ENCODE results near the gene CD58.

Gene CD58

DNA sequence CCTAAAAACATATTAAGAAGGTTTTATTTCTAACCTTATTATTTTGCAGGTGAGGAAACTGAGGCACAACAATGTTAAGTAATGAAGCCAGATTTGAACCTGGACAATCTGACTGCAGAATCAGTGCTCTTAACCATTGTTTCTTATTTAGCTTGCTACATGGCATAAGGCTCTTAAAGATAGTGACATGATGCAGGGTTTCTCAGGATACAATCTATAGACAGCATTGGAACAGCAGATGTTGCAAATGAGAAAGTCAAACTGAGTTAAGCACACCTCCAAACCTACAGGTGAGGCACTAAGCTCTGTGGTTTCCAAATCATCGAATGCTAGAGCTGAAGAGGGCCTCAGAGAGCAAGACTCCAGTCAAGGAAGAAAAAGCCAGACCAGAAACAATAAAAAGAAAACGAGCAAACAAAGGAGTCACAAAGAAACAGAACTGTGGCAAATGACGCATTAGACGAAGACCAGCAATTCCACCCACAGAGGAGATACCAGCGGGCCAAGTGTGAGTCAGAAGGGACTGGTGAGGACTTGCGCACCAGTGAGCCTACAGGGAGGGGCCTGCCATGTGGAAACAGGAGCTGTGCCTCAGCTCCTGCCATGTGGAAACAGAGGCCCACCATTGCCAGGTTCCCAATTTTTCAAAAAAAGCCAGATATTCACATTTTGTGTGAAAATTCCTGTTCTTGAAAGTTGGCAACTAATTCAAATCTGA is 14.4 kb downstream of the CD58 start:
- DNase-seq (ENCODE audit: low read depth) = peak; percentile 73
- no peak overlapping the region for H3K4me3 ChIP-seq (ENCODE audit: low read depth, low read length)
- TF ChIP-seq MYC (IDR thresholded peaks at IDR 0.05; ENCODE audit: low read depth, low read length) = peak; percentile 84
- no peak for TF ChIP-seq POLR2A (IDR thresholded peaks at IDR 0.05; ENCODE audit: extremely low read depth, insufficient read length)
- TF ChIP-seq, protein P1, sequence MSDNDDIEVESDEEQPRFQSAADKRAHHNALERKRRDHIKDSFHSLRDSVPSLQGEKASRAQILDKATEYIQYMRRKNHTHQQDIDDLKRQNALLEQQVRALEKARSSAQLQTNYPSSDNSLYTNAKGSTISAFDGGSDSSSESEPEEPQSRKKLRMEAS (IDR thresholded peaks at IDR 0.05; ENCODE audit: low read depth, low read length) = peak; percentile 64; the same call in 1 of the 2 replicates
- TF ChIP-seq, protein P2, sequence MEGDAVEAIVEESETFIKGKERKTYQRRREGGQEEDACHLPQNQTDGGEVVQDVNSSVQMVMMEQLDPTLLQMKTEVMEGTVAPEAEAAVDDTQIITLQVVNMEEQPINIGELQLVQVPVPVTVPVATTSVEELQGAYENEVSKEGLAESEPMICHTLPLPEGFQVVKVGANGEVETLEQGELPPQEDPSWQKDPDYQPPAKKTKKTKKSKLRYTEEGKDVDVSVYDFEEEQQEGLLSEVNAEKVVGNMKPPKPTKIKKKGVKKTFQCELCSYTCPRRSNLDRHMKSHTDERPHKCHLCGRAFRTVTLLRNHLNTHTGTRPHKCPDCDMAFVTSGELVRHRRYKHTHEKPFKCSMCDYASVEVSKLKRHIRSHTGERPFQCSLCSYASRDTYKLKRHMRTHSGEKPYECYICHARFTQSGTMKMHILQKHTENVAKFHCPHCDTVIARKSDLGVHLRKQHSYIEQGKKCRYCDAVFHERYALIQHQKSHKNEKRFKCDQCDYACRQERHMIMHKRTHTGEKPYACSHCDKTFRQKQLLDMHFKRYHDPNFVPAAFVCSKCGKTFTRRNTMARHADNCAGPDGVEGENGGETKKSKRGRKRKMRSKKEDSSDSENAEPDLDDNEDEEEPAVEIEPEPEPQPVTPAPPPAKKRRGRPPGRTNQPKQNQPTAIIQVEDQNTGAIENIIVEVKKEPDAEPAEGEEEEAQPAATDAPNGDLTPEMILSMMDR (IDR thresholded peaks at IDR 0.05; ENCODE audit: low read depth, low read length) = no peak

DNA sequence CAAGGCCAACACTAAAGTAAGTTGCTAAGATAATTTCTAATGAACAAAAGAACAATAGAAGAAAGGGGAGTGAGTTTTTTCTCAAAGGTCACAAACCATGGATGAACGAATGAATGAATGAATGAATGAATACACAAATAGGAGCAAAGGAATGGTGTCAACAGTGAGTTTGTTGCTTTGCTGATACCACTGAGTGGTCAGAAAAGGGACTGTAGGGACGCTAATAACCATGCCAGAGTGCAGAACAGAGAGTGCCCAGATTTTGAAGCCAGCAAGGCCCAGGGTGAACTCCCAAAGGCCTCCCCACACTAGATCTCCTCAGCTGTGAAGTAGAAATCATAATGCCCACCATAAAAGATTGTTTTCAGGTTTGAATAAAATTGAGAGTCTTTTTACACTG is 15.9 kb downstream of the CD58 start:
- no peak overlapping the region for H3K4me3 ChIP-seq (ENCODE audit: low read depth, low read length)
- no peak for DNase-seq (ENCODE audit: low read depth)
- TF ChIP-seq, protein P2 (IDR thresholded peaks at IDR 0.05; ENCODE audit: low read depth, low read length) = no peak
- TF ChIP-seq POLR2A (IDR thresholded peaks at IDR 0.05; ENCODE audit: extremely low read depth, insufficient read length) (no peak), MYC (IDR thresholded peaks at IDR 0.05; ENCODE audit: low read depth, low read length) (no peak)
- TF ChIP-seq, protein P1 (IDR thresholded peaks at IDR 0.05; ENCODE audit: low read depth, low read length) = no peak

DNA sequence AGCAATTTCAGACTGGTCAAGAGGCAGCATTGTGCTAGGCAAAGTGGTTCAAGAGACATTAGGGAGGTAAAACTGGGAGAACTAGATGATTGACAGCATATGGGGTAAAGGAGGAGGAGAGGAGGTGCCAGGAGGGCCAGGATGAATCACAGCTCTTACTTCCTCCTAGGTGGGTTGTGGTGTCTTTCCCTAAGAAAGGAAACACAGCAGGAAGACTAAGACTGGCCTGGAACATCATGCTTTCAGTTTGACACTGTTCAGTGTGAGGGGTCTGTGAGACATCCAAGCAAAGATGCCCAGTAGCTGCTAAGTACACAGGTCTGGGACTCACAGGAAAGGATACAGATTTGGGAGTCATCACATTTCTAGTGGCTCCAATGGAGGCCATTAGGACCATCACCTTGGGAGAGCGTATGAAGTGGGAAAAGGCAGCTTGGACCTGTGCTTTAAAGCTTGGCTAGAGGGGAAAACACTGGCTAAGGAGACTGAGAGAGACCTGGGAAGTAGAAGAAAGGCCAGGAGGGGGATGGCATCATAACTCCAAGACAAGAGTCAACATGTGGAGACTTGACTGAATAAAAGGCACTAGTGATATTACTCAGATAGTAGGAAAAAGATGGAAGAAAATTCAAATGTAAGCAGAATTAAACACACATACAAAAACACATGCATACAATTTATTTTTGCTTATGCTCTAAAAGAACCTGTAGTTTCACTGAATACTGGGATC is 17.3 kb downstream of the CD58 start:
- no peak for DNase-seq (ENCODE audit: low read depth)
- TF ChIP-seq, protein P1 (IDR thresholded peaks at IDR 0.05; ENCODE audit: low read depth, low read length) = no peak
- TF ChIP-seq POLR2A (IDR thresholded peaks at IDR 0.05; ENCODE audit: extremely low read depth, insufficient read length) = no peak
- TF ChIP-seq MYC (IDR thresholded peaks at IDR 0.05; ENCODE audit: low read depth, low read length) = no peak
- TF ChIP-seq, protein P2 (IDR thresholded peaks at IDR 0.05; ENCODE audit: low read depth, low read length) = no peak
- H3K4me3 ChIP-seq (ENCODE audit: low read depth, low read length) = no peak overlapping the region

DNA sequence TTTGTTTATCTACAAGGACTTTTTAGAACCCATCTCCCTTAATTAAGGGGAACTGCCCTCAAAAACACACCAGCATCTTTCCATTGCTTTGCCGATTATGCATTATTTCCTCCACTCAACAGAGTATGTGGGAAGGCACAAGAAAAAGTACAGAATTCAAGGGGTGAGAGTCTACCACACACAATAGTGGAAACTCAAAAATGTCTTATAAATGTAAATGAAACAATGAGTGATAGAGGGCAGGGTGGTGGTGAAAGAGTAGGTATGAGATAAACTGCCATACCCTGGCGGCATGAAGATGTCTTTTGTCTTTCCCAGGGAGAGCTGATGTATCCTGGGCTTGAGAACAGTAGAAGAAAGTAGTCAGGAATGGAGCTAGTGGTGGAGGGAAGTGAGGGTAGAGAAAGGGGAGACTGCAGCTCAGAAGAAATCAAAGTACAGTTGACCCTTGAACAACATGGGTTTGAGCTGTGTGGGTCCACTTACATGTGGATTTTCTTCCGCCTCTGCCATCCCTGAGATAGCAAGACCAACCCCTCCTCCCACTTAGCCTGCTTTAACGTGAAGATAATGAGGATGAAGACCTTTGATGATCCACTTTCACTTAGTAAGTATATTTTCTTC is 24.4 kb downstream of the CD58 start:
- TF ChIP-seq POLR2A (IDR thresholded peaks at IDR 0.05; ENCODE audit: extremely low read depth, insufficient read length) (no peak), MYC (IDR thresholded peaks at IDR 0.05; ENCODE audit: low read depth, low read length) (no peak)
- TF ChIP-seq, protein P2 (IDR thresholded peaks at IDR 0.05; ENCODE audit: low read depth, low read length) = no peak
- TF ChIP-seq, protein P1 (IDR thresholded peaks at IDR 0.05; ENCODE audit: low read depth, low read length) = no peak
- no peak for DNase-seq (ENCODE audit: low read depth)
- no peak overlapping the region for H3K4me3 ChIP-seq (ENCODE audit: low read depth, low read length)

DNA sequence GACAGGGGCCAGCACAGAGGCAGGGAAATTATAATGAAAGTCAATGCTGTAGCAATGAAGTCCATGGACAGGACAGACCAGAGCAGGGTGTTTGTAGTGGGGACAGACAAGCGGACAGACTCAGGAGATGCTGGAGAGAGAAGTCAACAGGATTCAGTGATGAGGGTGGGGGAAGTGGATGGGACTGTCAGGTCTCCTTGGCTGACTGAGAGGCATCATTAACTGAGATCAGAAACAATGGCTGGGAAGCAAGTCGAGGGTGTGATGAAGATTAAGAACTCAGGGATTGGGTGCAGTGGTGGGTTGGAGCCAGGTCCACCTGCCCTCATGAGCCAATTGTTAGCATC is 25.5 kb downstream of the CD58 start:
- H3K4me3 ChIP-seq (ENCODE audit: low read depth, low read length) = no peak overlapping the region
- TF ChIP-seq, protein P2 (IDR thresholded peaks at IDR 0.05; ENCODE audit: low read depth, low read length) = no peak
- TF ChIP-seq MYC (IDR thresholded peaks at IDR 0.05; ENCODE audit: low read depth, low read length) (no peak), POLR2A (IDR thresholded peaks at IDR 0.05; ENCODE audit: extremely low read depth, insufficient read length) (no peak)
- TF ChIP-seq, protein P1 (IDR thresholded peaks at IDR 0.05; ENCODE audit: low read depth, low read length) = no peak
- no peak for DNase-seq (ENCODE audit: low read depth)
